Measurements from ENCODE around the gene IL6. TPM values are rescaled to one million over a fixed set of nuclear protein-coding genes. Genes with fewer than 3 reads are reported as not detected.

IL6 gene
- 0.38 and 2.1 TPM in 2 replicates for total RNA-seq

GRCh38 chr7:22726907-22727713, at the start of gene IL6:
Gene IL6 (plus strand): TSS chr7:22727200. CDS start chr7:22727263, 63 bp downstream.

Other genes with a start within 250 kb of the IL6 start
- 11.4 and 25.3 TPM in 2 replicates for gene STEAP1B, start 227.0 kb upstream of the IL6 start, total RNA-seq
- gene TOMM7, start 95.6 kb downstream of the IL6 start, total RNA-seq: 94.7 and 101 TPM in 2 replicates

Data from bladder microvascular endothelial cell (primary cell).